DOHH2 (cell line): ENCODE results near the gene NSDHL.

ENCODE experiments used
- H3F3A ChIP-seq: fragments of 200-600 bp; sonication (generic), shearing (Covaris generic); 2 replicates; pipeline ENCODE4 v1.6.0; 2016; ENCODE audit warnings: antibody characterized with exemption, mild to moderate bottlenecking; ENCODE audit not compliant: control insufficient read depth, insufficient read depth
- H3K27ac ChIP-seq: fragments of 200-600 bp; sonication (generic); 2 replicates; pipeline ENCODE4 v1.5.1; 2014; ENCODE audit warnings: low read depth, mild to moderate bottlenecking, low read length, moderate library complexity
- H3K27me3 ChIP-seq: fragments of 200-600 bp; sonication (generic); 2 replicates; pipeline ENCODE4 v1.6.1; 2014; ENCODE audit warnings: mild to moderate bottlenecking, low read length, mixed read lengths; ENCODE audit not compliant: control insufficient read depth
- H3K36me3 ChIP-seq: fragments of 200-600 bp; sonication (generic); 2 replicates; pipeline ENCODE4 v1.6.1; 2014; ENCODE audit warnings: mild to moderate bottlenecking, low read length, moderate library complexity, mixed read lengths; ENCODE audit not compliant: control insufficient read depth
- H3K4me1 ChIP-seq: fragments of 200-600 bp; sonication (generic); 2 replicates; pipeline ENCODE4 v1.6.1; 2014; ENCODE audit warnings: mild to moderate bottlenecking, low read length, mixed read lengths; ENCODE audit not compliant: control insufficient read depth
- H3K4me2 ChIP-seq: fragments of 200-600 bp; sonication (generic); 2 replicates; pipeline ENCODE4 v1.6.0; 2014; ENCODE audit warnings: mild to moderate bottlenecking, low read length, moderate library complexity
- H3K4me3 ChIP-seq: fragments of 200-600 bp; sonication (generic); 2 replicates; pipeline ENCODE4 v1.5.1; 2014; ENCODE audit warnings: mild to moderate bottlenecking, low read length, mixed read lengths
- H3K79me2 ChIP-seq: fragments of 200-600 bp; sonication (generic); 2 replicates; pipeline ENCODE4 v1.6.1; 2014; ENCODE audit warnings: mild to moderate bottlenecking, low read length, mixed read lengths; ENCODE audit not compliant: control insufficient read depth
- H3K9me2 ChIP-seq: fragments of 200-600 bp; sonication (generic); replicated peaks from 2 replicates; pipeline ENCODE4 v1.6.1; 2014; ENCODE audit warnings: mild to moderate bottlenecking, low read length, mixed read lengths; ENCODE audit not compliant: control insufficient read depth
- H3K9me3 ChIP-seq: fragments of 200-600 bp; sonication (generic); 2 replicates; pipeline ENCODE4 v1.6.1; 2014; ENCODE audit warnings: antibody characterized with exemption, low read length, mixed read lengths; ENCODE audit not compliant: control insufficient read depth, insufficient read depth
- H4K20me1 ChIP-seq: fragments of 200-600 bp; sonication (generic); 2 replicates; pipeline ENCODE4 v1.6.0; 2014; ENCODE audit warnings: low read depth, mild to moderate bottlenecking, antibody characterized with exemption, low read length, moderate library complexity; ENCODE audit not compliant: control insufficient read depth, insufficient read depth
- EZH2phosphoT487 ChIP-seq: fragments of 200-600 bp; sonication (generic); IDR thresholded peaks from 2 replicates; pipeline ENCODE4 v1.6.1; 2017; ENCODE audit warnings: borderline replicate concordance, mild to moderate bottlenecking, antibody characterized with exemption, low read length, moderate library complexity, mixed read lengths
- TF ChIP-seq, protein P1 (sequence below): fragments of 200-600 bp; sonication (generic); IDR thresholded peaks from one replicate; pipeline ENCODE4 v1.5.1; 2014; ENCODE audit warnings: antibody characterized with exemption, mild to moderate bottlenecking, low read depth, low read length; ENCODE audit not compliant: poor library complexity, severe bottlenecking

NSDHL gene

DNA sequence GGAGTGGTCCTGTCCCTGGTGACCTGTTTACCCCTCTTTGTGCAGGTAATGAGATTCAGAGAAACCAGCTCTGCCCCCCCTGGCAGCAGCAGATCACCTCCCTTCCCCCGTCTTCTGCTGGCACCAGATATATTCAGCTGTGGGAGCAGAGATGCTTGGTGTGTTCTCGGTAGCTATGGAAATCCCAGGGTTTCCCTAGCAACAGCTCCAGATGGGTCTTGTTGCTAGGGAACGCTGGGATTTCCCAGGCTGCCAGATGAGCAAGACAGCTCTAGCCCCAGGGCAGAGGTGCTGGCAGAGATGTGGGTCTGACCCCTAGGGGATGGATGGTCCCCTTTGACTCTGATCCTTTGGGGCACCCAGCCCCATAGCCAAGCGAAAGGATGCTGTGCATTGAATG is 20.5 kb upstream of the NSDHL start:
- Histone ChIP-seq H3K27ac (no peak overlapping the region), H3K4me2 (no peak overlapping the region), H3F3A (no peaks in the 10 kb centered on the region), H3K4me1 (no peaks in the 10 kb centered on the region), H3K9me3 (no peaks in the 10 kb centered on the region), H4K20me1 (no peaks in the 10 kb centered on the region), H3K27me3 (no peaks in the 10 kb centered on the region), H3K79me2 (no peaks in the 10 kb centered on the region), H3K36me3 (no peaks in the 10 kb centered on the region), H3K4me3 (no peak overlapping the region), H3K9me2 (no peaks in the 10 kb centered on the region)
- TF ChIP-seq, protein P1, sequence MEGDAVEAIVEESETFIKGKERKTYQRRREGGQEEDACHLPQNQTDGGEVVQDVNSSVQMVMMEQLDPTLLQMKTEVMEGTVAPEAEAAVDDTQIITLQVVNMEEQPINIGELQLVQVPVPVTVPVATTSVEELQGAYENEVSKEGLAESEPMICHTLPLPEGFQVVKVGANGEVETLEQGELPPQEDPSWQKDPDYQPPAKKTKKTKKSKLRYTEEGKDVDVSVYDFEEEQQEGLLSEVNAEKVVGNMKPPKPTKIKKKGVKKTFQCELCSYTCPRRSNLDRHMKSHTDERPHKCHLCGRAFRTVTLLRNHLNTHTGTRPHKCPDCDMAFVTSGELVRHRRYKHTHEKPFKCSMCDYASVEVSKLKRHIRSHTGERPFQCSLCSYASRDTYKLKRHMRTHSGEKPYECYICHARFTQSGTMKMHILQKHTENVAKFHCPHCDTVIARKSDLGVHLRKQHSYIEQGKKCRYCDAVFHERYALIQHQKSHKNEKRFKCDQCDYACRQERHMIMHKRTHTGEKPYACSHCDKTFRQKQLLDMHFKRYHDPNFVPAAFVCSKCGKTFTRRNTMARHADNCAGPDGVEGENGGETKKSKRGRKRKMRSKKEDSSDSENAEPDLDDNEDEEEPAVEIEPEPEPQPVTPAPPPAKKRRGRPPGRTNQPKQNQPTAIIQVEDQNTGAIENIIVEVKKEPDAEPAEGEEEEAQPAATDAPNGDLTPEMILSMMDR, result no peak
- TF ChIP-seq EZH2phosphoT487, result no peak

DNA sequence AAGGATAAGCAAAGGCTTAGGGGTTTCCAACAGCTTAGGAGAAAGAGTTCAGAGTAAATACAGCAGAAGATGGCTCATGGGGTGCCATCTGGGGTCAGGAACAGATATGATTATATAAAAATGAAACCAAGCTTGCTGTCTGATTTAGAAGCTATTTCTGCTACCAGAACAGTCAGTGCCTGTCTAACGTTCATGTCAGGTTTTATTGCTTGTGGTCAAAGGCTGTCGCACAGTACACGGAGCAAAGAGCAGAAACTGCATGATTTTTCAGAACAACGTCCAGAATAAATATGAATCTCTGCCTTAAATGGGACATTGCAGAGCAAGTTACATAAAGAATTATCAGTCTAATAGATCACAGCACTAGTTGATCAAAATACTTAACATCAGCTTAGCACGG is 17.7 kb upstream of the NSDHL start:
- H3K4me2 ChIP-seq, result no peak overlapping the region
- TF ChIP-seq, protein P1, result no peak
- TF ChIP-seq EZH2phosphoT487, result no peak
- H3K9me2 ChIP-seq, result no peaks in the 10 kb centered on the region
- no peaks in the 10 kb centered on the region for H3K36me3 ChIP-seq
- no peaks in the 10 kb centered on the region for H3K27me3 ChIP-seq
- no peaks in the 10 kb centered on the region for H3K4me1 ChIP-seq
- H3K27ac ChIP-seq, result no peak overlapping the region
- H3F3A ChIP-seq, result no peaks in the 10 kb centered on the region
- H3K4me3 ChIP-seq, result no peak overlapping the region
- no peaks in the 10 kb centered on the region for H3K79me2 ChIP-seq
- H4K20me1 ChIP-seq, result no peaks in the 10 kb centered on the region
- no peaks in the 10 kb centered on the region for H3K9me3 ChIP-seq

GRCh38 chrX:152814048-152814447 is 16.8 kb upstream of the NSDHL start:
- Histone ChIP-seq H3K4me1 (no peaks in the 10 kb centered on the region), H3K79me2 (no peaks in the 10 kb centered on the region), H4K20me1 (no peaks in the 10 kb centered on the region), H3F3A (no peaks in the 10 kb centered on the region), H3K36me3 (no peaks in the 10 kb centered on the region), H3K9me2 (no peaks in the 10 kb centered on the region), H3K4me2 (no peak overlapping the region), H3K9me3 (no peaks in the 10 kb centered on the region), H3K27me3 (no peaks in the 10 kb centered on the region), H3K27ac (no peak overlapping the region), H3K4me3 (no peak overlapping the region)
- TF ChIP-seq, protein P1, result no peak
- TF ChIP-seq EZH2phosphoT487, result no peak
